RWPE2 (cell line): Measurements from ENCODE around the gene RPL10A.
A peak's percentile ranks its signal among the peaks of the same experiment; 100 is the strongest.

Experiments
- ATAC-seq: fragments of 200-7000 bp; cut with Tn5 transposase; 3 replicates; pipeline ENCODE4 v1.9.1; 2021; ENCODE audit warnings: low read depth
- DNase-seq: peaks from one replicate; pipeline ENCODE4 v3.0.0-alpha.2; 2020; ENCODE audit warnings: low spot score
- H3K27ac ChIP-seq: fragments of 450-650 bp; 2 replicates; pipeline ENCODE4 v1.5.1; 2017; ENCODE audit warnings: mild to moderate bottlenecking; ENCODE audit not compliant: poor library complexity, severe bottlenecking
- H3K27me3 ChIP-seq: fragments of 250-450 bp; sonication (Bioruptor Pico); 2 replicates; pipeline ENCODE4 v1.5.1; 2021; ENCODE audit warnings: mild to moderate bottlenecking, moderate library complexity; ENCODE audit not compliant: insufficient read depth, poor library complexity, severe bottlenecking
- H3K36me3 ChIP-seq: fragments of 250-450 bp; sonication (Bioruptor Pico); 2 replicates; pipeline ENCODE4 v1.5.1; 2020; ENCODE audit warnings: low read depth, mild to moderate bottlenecking, moderate library complexity
- H3K4me1 ChIP-seq: fragments of 250-450 bp; sonication (Bioruptor Pico); 2 replicates; pipeline ENCODE4 v1.5.1; 2021; ENCODE audit warnings: mild to moderate bottlenecking, moderate library complexity; ENCODE audit not compliant: insufficient read depth, poor library complexity, severe bottlenecking
- H3K4me3 ChIP-seq: fragments of 250-450 bp; sonication (Bioruptor Pico); 2 replicates; pipeline ENCODE4 v1.5.1; 2021; ENCODE audit warnings: mild to moderate bottlenecking, moderate library complexity; ENCODE audit not compliant: severe bottlenecking
- H3K9me3 ChIP-seq: fragments of 250-450 bp; sonication (Bioruptor Pico); 2 replicates; pipeline ENCODE4 v1.5.1; 2021; ENCODE audit warnings: mild to moderate bottlenecking, moderate library complexity; ENCODE audit not compliant: severe bottlenecking
- CTCF ChIP-seq: fragments of 450-650 bp; IDR thresholded peaks from one replicate; pipeline ENCODE4 v1.5.1; 2017; ENCODE audit warnings: mild to moderate bottlenecking, moderate library complexity; ENCODE audit not compliant: poor library complexity, severe bottlenecking

Gene RPL10A

GRCh38 chr6:35519313-35520015 lies 51.3 kb downstream of the RPL10A start:
- DNase-seq: no peak
- Histone ChIP-seq H3K27me3 (no peaks in the 10 kb centered on the region), H3K4me3 (no peak overlapping the region), H3K4me1 (peaks cover 3% of the 10 kb centered on the region), H3K9me3 (no peaks in the 10 kb centered on the region), H3K27ac (no peak overlapping the region), H3K36me3 (no peaks in the 10 kb centered on the region)
- peak; percentile 31; the same call in 2 of the 3 replicates for ATAC-seq
- no peak for TF ChIP-seq CTCF
